HG03108 (cell line): ENCODE data around the gene KLHDC7B.
A peak's percentile ranks its signal among the peaks of the same experiment; 100 is the strongest.
"Not testable (repeated sequence)": the region's sequence is repeated elsewhere in the genome, so short reads cannot be mapped to it uniquely, and the experiment has no call there.

ENCODE experiments used
- ATAC-seq: cut with Tn5 transposase; IDR thresholded peaks from one replicate; pipeline ENCODE4 v1.9.1; 2021; ENCODE audit warnings: moderate library complexity; ENCODE audit not compliant: unreplicated experiment

KLHDC7B gene

GRCh38 chr22:50517495-50518260, 28.0 kb upstream of the KLHDC7B start:
- ATAC-seq = no peak

GRCh38 chr22:50518606-50519005, 27.1 kb upstream of the KLHDC7B start:
- ATAC-seq = no peak

GRCh38 chr22:50519151-50519550, 26.5 kb upstream of the KLHDC7B start:
- ATAC-seq = no peak

GRCh38 chr22:50520184-50520583, 25.5 kb upstream of the KLHDC7B start:
- ATAC-seq = not testable (repeated sequence)

- no peak for ATAC-seq
Measured at GRCh38 chr22:50520826-50521453, 24.8 kb upstream of the KLHDC7B start.

- no peak for ATAC-seq
Measured at GRCh38 chr22:50521710-50522109, 24.0 kb upstream of the KLHDC7B start.

GRCh38 chr22:50522208-50522805, 23.4 kb upstream of the KLHDC7B start:
- ATAC-seq = no peak

- ATAC-seq = no peak
Measured at GRCh38 chr22:50522806-50523438, 22.8 kb upstream of the KLHDC7B start.

- ATAC-seq = no peak
Measured at GRCh38 chr22:50523458-50523805, 22.3 kb upstream of the KLHDC7B start.

GRCh38 chr22:50523806-50524675, 21.7 kb upstream of the KLHDC7B start:
- ATAC-seq = no peak

- no peak for ATAC-seq
Measured at GRCh38 chr22:50524676-50525103, 21.0 kb upstream of the KLHDC7B start.

- ATAC-seq = peak; percentile 19
Measured at GRCh38 chr22:50525104-50525857, 20.4 kb upstream of the KLHDC7B start, which contains the start of gene SCO2. Gene SCO2, minus strand, starts transcription at chr22:50525598. Its CDS starts 1,187 bp downstream, at chr22:50524411.

GRCh38 chr22:50525858-50526107, 19.9 kb upstream of the KLHDC7B start:
- ATAC-seq = peak; percentile 8

GRCh38 chr22:50526108-50526833, 19.4 kb upstream of the KLHDC7B start:
- peak; percentile 25 for ATAC-seq

- ATAC-seq = no peak
Measured at GRCh38 chr22:50526834-50527801, 18.6 kb upstream of the KLHDC7B start.

GRCh38 chr22:50527921-50528681, 17.6 kb upstream of the KLHDC7B start:
- ATAC-seq = no peak

- no peak for ATAC-seq
Measured at GRCh38 chr22:50528682-50529415, 16.9 kb upstream of the KLHDC7B start.
